Ovary (tissue), 3 donors: ENCODE data around the gene NEAT1.

Experiments used
- EP300 ChIP-seq: sonication (generic); formaldehyde crosslinking; IDR thresholded peaks from one replicate; pipeline ENCODE4 v1.6.1; 2017; ENCODE audit warnings: antibody characterized with exemption
- POLR2A ChIP-seq: fragments of 450-650 bp; IDR thresholded peaks from one replicate; pipeline ENCODE4 v1.6.1; 2017; ENCODE audit warnings: antibody characterized with exemption, mild to moderate bottlenecking, moderate library complexity
- TF ChIP-seq, protein P1 (sequence below), 3 donors: fragments of 450-650 bp in 2 of 3; fragments of 200-600 bp in 1 of 3; IDR thresholded peaks; one replicate each; pipeline versions ENCODE4 v1.5.1 to v1.8.0; 2016 to 2022; ENCODE audit warnings: antibody characterized with exemption in 3 of 3, mild to moderate bottlenecking in 1 of 3
- donor health status: DM: no; HTN: no; CAD: no.

DNA sequence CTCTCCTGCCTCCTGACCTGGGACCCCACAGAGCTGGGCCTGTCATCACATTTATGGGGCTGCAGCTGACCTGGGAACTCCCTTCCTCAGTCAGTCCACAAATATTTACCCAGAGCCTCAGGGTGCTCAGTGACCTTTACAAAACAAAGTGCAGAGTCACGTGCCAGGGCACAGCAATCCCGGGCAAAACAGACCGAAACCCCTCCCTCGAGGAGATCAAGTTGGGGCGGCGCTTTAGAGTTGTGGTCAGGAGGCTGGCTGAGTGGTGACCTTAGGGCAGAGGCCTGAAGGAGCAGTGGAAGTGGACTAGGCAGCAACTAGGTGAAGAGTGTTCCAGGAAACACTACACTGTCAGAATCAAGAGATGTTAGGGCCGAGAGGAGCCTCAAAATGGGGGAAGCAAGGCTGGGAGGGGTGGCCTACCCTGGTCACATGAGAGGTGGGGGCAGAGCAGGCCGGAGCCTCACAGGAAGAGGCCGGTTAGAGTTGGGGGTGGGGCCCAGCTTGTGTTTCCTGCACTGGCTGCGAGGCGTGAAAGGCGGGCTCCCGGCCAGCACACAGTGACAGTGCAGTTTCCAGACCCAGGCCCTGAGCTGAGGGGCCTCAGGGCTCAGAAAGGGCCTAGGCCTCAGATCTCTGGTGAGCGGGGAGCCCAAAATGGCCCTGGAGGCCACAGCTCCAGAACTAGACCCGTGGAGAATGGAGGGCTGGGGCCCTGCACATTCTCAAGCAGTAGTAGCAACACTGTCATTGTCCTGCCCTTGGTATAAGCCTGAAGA is 3.7 kb upstream of the NEAT1 start:
- TF ChIP-seq, protein P1, sequence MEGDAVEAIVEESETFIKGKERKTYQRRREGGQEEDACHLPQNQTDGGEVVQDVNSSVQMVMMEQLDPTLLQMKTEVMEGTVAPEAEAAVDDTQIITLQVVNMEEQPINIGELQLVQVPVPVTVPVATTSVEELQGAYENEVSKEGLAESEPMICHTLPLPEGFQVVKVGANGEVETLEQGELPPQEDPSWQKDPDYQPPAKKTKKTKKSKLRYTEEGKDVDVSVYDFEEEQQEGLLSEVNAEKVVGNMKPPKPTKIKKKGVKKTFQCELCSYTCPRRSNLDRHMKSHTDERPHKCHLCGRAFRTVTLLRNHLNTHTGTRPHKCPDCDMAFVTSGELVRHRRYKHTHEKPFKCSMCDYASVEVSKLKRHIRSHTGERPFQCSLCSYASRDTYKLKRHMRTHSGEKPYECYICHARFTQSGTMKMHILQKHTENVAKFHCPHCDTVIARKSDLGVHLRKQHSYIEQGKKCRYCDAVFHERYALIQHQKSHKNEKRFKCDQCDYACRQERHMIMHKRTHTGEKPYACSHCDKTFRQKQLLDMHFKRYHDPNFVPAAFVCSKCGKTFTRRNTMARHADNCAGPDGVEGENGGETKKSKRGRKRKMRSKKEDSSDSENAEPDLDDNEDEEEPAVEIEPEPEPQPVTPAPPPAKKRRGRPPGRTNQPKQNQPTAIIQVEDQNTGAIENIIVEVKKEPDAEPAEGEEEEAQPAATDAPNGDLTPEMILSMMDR (IDR thresholded peaks at IDR 0.05) = no peak
- peak; percentile 36 for TF ChIP-seq POLR2A
- peak; percentile 71 for TF ChIP-seq EP300
